Omental fat pad (tissue), 4 donors: ENCODE measurements around the gene RBM5. TPM values are rescaled to one million over a fixed set of nuclear protein-coding genes. Genes with fewer than 3 reads are reported as not detected.

ENCODE experiments used
- ATAC-seq: fragments of 150-250 bp; one replicate; pipeline ENCODE4 v1.9.1; 2016; ENCODE audit warnings: mild to moderate bottlenecking, moderate library complexity; ENCODE audit not compliant: low FRiP score
- DNase-seq: peaks from one replicate; pipeline ENCODE4 v3.0.0-alpha.2; 2019; ENCODE audit warnings: low spot score
- CTCF ChIP-seq, 3 donors: fragments of 450-650 bp; IDR thresholded peaks; one replicate each; pipeline ENCODE4 v1.5.1; 2016 to 2017; ENCODE audit warnings: antibody characterized with exemption in 3 of 3, mild to moderate bottlenecking in 3 of 3, moderate library complexity in 2 of 3
- total RNA-seq, 4 donors: library from RNA; depleted of rRNA; stranded (reverse); fragments of >200 nt; gene quantifications; one replicate each; pipeline ENCODE4 v1.1.0, GENCODE V29; 2016

The RBM5 gene
- total RNA-seq, 4 donors from 2014 or later = 143 to 308 (median 190) TPM

- DNase-seq = no peak
- no peak for TF ChIP-seq CTCF (IDR thresholded peaks at IDR 0.05)
- no peak for ATAC-seq
Measured at GRCh38 chr3:50166620-50167019, 77.9 kb downstream of the RBM5 start.

GRCh38 chr3:50167069-50167840, 78.5 kb downstream of the RBM5 start:
- no peak for TF ChIP-seq CTCF (IDR thresholded peaks at IDR 0.05)
- ATAC-seq (no peak), DNase-seq (no peak)

- no peak for TF ChIP-seq CTCF (IDR thresholded peaks at IDR 0.05)
- DNase-seq (no peak), ATAC-seq (no peak)
Measured at GRCh38 chr3:50167841-50168209, 79.1 kb downstream of the RBM5 start.

- no peak for TF ChIP-seq CTCF (IDR thresholded peaks at IDR 0.05)
- ATAC-seq (no peak), DNase-seq (no peak)
Measured at GRCh38 chr3:50168388-50168787, 79.7 kb downstream of the RBM5 start.

Other genes starting within 250 kb of the RBM5 start
- gene TRAIP, start 232.4 kb upstream of the RBM5 start, total RNA-seq = 1 to 10 TPM in 3 of 4 donors, not detected in 1; 1.0 to 1.8 (median 1.6) TPM
- not detected for gene CAMKV, start 219.0 kb upstream of the RBM5 start, total RNA-seq
- gene MST1R, start 185.0 kb upstream of the RBM5 start, total RNA-seq = 10 to 100 TPM in 1 of 4 donors, 1 to 10 TPM in 2, under 1 TPM in 1; 0.95 to 12.6 (median 5.6) TPM
- 10 to 100 TPM in 2 of 4 donors, 1 to 10 TPM in 2; 7.1 to 16.6 (median 10.5) TPM for gene MON1A, start 159.1 kb upstream of the RBM5 start, total RNA-seq
- gene RBM6, start 148.8 kb upstream of the RBM5 start, total RNA-seq = 100 to 1,000 TPM in 1 of 4 donors, 10 to 100 TPM in 3; 62.3 to 137 (median 88.4) TPM
- 10 to 100 TPM; 18.3 to 46.2 (median 33.8) TPM for gene SEMA3F, start 66.4 kb downstream of the RBM5 start, total RNA-seq
- 1 to 10 TPM in 1 of 4 donors, not detected in 3; 1.3 TPM for gene GNAT1, start 102.7 kb downstream of the RBM5 start, total RNA-seq
- gene SLC38A3, start 116.4 kb downstream of the RBM5 start, total RNA-seq = 1 to 10 TPM in 1 of 4 donors, under 1 TPM in 2, not detected in 1; 0.56 to 1.5 (median 0.84) TPM
- 100 to 1,000 TPM; 157 to 305 (median 241) TPM for gene GNAI2, start 147.3 kb downstream of the RBM5 start, total RNA-seq
- 10 to 100 TPM; 14.2 to 94.1 (median 45.4) TPM for gene SEMA3B, start 180.2 kb downstream of the RBM5 start, total RNA-seq
- not detected for gene LSMEM2, start 190.2 kb downstream of the RBM5 start, total RNA-seq
- 100 to 1,000 TPM in 1 of 4 donors, 10 to 100 TPM in 3; 40.0 to 178 (median 72.2) TPM for gene IFRD2, start 203.5 kb downstream of the RBM5 start, total RNA-seq
- 1 to 10 TPM; 1.9 to 6.2 (median 4.0) TPM for gene HYAL3, start 210.5 kb downstream of the RBM5 start, total RNA-seq
- 1 to 10 TPM; 3.4 to 8.4 (median 5.3) TPM for gene NAA80, start 210.5 kb downstream of the RBM5 start, total RNA-seq
- 10 to 100 TPM in 3 of 4 donors, 1 to 10 TPM in 1; 6.8 to 32.3 (median 14.6) TPM for gene HYAL1, start 214.7 kb downstream of the RBM5 start, total RNA-seq
- gene HYAL2, start 233.8 kb downstream of the RBM5 start, total RNA-seq = 100 to 1,000 TPM; 106 to 348 (median 175) TPM
- 10 to 100 TPM; 13.7 to 28.8 (median 22.8) TPM for gene TUSC2, start 239.3 kb downstream of the RBM5 start, total RNA-seq